ENCODE results near the gene KLHDC4.

Gene KLHDC4

GRCh38 chr16:87715231-87715630, 50.6 kb downstream of the KLHDC4 start:
- DNase-seq: no peak

GRCh38 chr16:87713451-87714229, 52.1 kb downstream of the KLHDC4 start:
- DNase-seq: no peak

GRCh38 chr16:87712184-87712762, 53.5 kb downstream of the KLHDC4 start:
- DNase-seq: no peak

GRCh38 chr16:87710887-87711286, 54.9 kb downstream of the KLHDC4 start:
- no peak for DNase-seq

GRCh38 chr16:87709677-87710076, 56.1 kb downstream of the KLHDC4 start:
- DNase-seq: no peak

- DNase-seq: no peak
Observed at GRCh38 chr16:87708881-87709638, 56.7 kb downstream of the KLHDC4 start.

- no peak for DNase-seq
Observed at GRCh38 chr16:87707714-87708580, 57.8 kb downstream of the KLHDC4 start.

GRCh38 chr16:87707097-87707496, 58.7 kb downstream of the KLHDC4 start:
- no peak for DNase-seq

GRCh38 chr16:87706278-87707000, 59.3 kb downstream of the KLHDC4 start:
- no peak for DNase-seq

GRCh38 chr16:87705771-87706277, 60.0 kb downstream of the KLHDC4 start:
- DNase-seq: peak; percentile 20

- no peak for DNase-seq
Observed at GRCh38 chr16:87704754-87705353, 60.9 kb downstream of the KLHDC4 start.

- no peak for DNase-seq
Observed at GRCh38 chr16:87703835-87704375, 61.9 kb downstream of the KLHDC4 start.

- DNase-seq: no peak
Observed at GRCh38 chr16:87703071-87703470, 62.7 kb downstream of the KLHDC4 start.

GRCh38 chr16:87702325-87702811, 63.4 kb downstream of the KLHDC4 start:
- DNase-seq: no peak

GRCh38 chr16:87701505-87701921, 64.3 kb downstream of the KLHDC4 start:
- no peak for DNase-seq

GRCh38 chr16:87701078-87701460, 64.7 kb downstream of the KLHDC4 start:
- DNase-seq: no peak

- no peak for DNase-seq
Observed at GRCh38 chr16:87700406-87701077, 65.2 kb downstream of the KLHDC4 start.

- no peak for DNase-seq
Observed at GRCh38 chr16:87698676-87699199, 67.0 kb downstream of the KLHDC4 start.

- DNase-seq: no peak
Observed at GRCh38 chr16:87698241-87698640, 67.5 kb downstream of the KLHDC4 start.

- no peak for DNase-seq
Observed at GRCh38 chr16:87697792-87698191, 68.0 kb downstream of the KLHDC4 start.
